NCI-H345 (cell line): ENCODE results near the gene LSS.
A peak's percentile ranks its signal among the peaks of the same experiment; 100 is the strongest.

Source experiments
- DNase-seq: peaks from one replicate; lab custom pipeline; 2025; lab: John Stamatoyannopoulos, UW

LSS gene

GRCh38 chr21:46168659-46169386, 59.8 kb downstream of the LSS start:
- DNase-seq, result no peak

- no peak for DNase-seq
These were observed 60.3 kb downstream of the LSS start for GRCh38 chr21:46168238-46168637.

DNA sequence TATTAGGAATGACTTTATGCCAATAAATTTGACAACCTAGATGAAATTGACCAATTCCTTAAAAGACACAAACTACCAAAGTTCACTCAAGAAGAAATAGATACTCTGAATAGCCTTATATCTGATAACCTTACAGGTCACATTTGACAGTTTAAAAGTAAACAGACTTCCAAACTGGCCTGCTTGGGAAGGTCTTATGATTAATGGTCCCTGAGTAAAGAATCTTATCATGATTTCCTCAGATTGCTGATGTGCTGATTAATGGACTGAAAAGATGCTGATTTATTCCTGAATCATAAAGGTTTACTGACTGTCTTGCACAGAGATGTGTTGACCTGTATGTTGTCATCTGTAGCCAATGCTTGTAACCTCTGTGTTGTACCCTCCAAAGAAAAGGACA, 63.5 kb downstream of the LSS start:
- no peak for DNase-seq

DNA sequence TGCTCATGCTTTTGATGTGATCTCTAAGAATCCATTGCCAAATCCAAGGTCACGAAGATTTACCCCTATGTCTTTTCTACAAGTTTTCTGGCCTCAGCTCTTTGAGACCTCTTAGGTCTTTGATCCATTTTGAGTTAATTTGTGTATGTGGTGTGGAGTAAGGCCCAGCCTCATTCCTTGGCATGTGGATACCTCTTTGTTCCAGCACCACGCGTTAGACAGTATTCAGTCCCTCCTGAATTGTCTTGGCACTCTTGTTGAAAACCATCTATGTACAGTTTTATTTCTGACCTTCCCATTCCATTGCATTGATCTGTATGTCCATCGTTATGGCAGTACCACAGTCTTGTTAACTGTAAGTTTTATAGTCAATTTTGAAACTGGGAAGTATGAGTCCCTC, 65.2 kb downstream of the LSS start:
- DNase-seq, result no peak

- no peak for DNase-seq
These were observed 66.7 kb downstream of the LSS start for GRCh38 chr21:46161633-46162592.

DNA sequence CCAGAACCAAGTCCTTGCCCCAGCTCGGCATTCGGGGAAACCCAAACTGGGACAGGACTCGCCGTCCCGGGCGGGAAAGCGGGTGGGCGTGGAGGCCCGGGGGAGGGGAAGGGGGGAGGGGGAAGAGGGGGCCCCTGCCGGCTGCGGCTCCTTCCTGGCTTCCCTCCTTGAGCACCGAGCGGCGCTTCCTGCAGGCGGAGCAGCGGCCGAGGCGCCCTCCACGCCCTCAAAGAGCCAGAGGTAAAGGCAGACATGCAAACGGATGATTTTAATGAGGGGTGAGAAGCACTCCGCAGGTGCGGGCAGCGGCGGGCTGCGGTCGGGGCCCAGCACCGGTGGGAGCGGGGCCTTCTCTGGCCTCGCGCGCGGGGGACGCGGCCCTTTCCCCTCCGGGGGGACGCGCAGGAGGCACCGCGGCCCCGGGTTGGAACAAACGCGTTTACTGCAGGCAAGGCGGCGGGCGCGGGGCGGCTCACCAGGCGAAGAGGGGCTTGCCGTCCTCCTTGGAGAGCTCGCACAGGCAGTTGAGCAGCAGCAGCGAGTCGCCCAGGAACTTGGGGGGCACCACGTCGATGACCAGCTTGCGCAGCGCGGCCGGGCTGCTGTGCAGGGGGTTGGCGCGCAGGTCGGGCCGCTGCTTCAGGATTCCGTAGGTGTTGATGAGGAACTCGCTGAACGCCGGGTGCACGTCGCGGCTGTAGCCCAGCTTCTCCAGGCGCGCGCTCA, 67.5 kb downstream of the LSS start:
- no peak for DNase-seq

- no peak for DNase-seq
These were observed 68.0 kb downstream of the LSS start for GRCh38 chr21:46160657-46160906.

DNA sequence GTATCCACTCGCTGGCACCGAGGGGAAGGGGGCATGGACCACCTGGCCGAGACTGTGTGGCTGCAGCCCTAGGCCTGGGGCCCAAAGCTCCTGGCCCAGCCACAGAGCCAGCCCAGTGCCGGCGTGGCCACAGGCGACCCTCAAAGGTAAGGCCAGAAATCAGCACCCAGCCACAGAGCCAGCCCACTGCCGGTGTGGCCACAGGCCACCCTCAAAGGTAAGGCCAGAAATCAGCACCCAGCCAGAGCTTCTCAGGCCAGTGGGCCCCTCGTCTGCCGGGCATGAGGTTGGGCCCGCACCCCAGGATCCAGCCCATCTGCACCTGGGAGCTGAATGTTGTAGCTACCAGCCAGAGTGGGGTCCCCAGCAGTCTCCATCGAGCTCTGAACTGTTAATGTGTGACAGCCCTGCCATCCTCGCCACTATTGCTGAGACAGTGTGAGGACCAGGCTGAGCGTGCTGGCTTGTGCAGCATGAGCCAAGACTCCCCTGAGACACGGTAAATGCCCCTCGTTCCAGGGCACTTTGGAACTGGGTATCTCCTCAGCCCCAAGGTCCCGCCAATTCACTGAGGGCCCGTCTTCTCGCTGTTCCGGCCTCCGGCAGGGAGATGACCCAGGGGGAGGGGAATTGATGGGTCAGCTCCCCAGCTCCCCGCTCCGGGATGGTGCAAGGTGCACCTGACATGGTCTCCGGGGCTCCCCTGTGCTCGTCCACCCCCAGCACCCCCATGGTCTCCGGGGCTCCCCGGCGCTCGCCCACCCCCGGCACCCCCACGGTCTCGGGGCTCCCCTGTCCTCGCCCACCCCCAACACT, 68.5 kb downstream of the LSS start:
- no peak for DNase-seq

- DNase-seq, result no peak
These were observed 69.2 kb downstream of the LSS start for GRCh38 chr21:46159390-46159789.

DNA sequence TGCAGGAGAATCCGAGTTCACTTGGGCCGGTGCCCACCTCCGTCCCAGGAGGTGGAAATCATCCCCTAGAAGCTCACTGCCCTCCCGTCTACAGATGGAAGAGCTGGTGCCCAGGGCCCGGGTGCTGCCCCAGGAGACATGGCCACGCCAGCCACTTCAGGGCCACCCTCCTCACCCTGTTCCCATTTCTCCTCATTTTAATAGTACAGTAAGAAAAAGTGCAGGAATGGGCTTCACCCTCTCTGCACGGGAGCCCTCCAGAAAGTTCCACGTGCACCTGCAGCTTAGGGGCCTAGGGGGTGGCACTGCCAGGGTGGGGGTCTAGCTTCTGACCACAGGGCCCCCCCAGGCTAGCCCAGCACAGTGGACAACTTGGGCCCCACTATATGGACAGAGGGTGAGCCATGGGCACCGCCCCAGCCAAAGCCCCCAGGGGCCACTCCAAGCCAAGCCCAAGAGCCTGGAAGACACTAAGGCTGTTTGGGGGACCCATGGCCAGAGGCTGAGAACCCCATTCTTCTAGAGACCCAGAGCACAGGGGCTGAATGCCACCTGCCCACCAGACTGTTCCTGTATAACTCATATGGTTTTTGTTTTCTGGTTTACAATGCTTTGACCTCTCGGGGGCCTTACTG, 69.8 kb downstream of the LSS start:
- DNase-seq, result no peak

DNA sequence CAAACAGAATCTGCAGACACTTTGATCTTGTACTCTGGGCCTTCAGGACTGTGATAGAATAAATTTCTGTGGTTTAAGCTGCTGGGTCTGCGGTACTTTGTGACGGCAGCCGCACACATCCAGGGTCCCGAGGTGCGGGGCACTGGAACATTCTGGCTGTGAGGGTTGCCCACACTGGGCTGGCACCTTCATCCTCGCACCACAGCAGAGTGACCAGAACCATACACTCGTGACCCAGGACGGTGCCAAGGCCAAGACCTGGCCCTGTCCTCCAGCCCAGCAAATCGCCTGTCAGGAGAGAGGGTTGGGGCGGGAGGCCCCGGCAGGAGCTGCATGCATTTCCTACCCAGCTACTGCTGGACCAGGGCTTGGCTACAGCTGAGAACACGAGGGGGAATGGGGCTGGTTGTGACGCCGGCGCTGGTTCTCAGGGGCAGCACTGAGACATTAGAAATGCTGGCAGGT, 70.6 kb downstream of the LSS start:
- DNase-seq, result no peak

- DNase-seq, result no peak
These were observed 71.1 kb downstream of the LSS start for GRCh38 chr21:46157396-46157986.

- no peak for DNase-seq
These were observed 71.9 kb downstream of the LSS start for GRCh38 chr21:46156678-46157077.

GRCh38 chr21:46156378-46156645, 72.3 kb downstream of the LSS start:
- DNase-seq, result no peak

DNA sequence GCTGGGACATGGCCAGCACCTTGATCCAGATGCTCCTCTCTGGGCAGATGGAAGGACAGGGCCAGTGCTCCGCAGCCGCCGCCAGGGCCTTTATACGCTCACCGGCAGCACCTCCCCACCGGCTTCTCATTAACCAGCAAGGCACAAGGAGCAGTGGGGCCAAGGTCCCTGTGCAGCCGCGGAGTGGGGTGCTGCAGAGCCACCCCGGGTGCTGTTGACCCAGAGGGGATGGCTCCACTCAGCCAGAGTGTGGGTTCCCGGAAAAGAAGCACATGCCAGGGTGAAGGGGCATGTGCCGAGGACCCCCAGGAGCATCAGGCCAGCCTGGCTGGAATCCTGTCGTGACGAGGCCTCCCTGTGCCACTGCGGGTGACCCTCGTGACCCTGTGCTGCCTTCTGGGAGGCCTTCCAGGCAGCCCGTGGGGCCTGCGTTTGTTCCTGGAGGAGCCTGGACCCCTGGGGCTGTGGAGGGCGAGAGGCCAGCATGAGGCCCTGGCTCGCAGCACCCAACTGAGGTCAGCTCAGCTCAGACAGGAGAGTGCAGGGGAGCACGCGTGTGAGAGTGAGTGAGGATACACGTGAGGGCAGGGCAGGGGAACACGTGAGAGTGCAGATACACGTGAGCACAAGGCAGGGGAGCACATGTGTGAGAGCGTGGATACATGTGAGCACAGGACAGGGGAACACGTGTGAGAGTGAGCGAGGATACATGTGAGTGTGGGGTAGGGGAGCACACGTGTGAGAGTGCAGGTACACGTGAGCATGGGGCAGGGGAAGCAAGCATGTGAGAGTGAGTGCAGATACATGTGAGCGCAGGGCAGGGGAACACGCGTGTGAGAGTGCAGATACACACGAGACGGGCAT, 72.8 kb downstream of the LSS start, which contains the start of gene FTCD:
FTCD (minus strand) TSS at position 66 of the 864 bp plus-strand sequence; CDS start at position 10, 56 bp downstream.
- DNase-seq, result no peak

DNA sequence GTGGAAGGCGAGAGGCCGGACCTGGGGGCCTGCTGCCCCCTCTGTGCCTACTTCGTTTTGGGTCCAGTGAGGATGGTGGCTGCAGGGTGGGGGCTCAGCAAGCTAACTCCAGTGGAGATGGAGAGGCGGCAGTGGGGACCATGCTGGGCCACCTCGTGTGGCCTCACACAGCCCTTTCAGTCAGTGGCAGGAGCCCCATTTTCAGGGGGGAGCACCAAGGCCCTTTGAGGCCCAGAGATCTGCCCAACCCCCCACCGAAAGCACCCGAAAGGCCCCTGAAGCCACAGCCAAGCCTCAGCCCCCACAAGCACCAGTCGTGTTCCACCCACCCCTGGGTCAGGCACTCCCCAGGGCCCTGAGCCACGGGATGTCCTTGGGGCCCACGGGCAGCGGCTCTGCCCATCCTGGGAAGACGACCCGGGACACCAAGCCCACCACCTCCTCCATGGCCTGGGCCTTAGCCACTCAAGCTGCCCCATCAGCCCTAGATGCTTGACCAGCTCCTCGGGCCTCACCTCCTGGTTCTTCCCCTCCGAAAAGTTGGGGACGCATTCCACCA, 73.5 kb downstream of the LSS start:
- DNase-seq, result no peak

GRCh38 chr21:46154155-46154954, 74.2 kb downstream of the LSS start:
- DNase-seq, result no peak

DNA sequence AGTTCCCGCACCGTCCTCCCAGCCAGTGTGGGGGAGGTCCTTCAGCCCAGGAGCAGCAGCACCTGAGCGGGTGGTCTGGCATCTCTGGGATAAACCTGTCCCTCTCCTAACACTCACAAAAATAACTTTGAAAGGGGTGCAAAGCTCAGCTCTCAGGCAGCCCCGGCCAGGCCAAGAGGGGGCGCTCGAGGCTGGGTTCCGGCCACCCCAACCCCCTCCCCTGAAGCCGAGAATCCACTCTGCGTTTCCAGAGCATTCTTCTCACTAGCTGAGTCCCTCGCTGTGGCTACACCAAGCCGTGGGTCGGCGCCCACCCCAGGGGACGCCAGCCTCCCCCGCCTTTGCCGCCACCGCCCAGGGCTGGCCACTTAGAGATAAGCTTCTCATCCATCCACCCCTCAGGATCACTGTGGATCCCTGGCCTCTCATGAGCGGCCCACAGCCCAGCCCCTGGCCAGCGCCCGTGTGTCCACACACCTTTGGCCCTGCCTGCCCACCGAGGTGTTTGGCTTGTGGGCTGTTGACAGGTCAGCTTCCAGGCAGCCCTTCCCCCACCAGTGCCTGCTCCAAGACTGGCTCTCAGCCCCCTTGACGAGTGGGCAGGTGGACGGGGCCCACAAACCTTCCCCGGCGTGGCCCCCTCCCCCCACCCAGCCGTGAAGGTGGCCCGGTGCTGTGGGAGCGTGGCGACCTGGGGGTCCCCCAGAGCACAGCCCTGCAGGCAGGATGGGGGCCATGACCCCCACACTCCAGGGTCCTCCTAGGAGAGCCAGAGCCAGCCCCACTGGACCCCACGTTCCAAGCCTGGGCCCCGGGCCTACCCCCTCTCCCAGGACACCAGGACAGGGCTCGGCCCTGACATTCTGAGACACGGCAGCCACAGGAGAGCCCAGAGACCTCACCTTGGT, 75.1 kb downstream of the LSS start:
- peak; percentile 54 for DNase-seq
